Endothelial cell (in vitro differentiated cells): Measurements from ENCODE around the gene FSD1. TPM values are rescaled to one million over a fixed set of nuclear protein-coding genes. Genes with fewer than 3 reads are reported as not detected.
"Not testable (repeated sequence)": the region's sequence is repeated elsewhere in the genome, so short reads cannot be mapped to it uniquely, and the experiment has no call there.

Experiments used
- DNase-seq: peaks from one replicate; pipeline ENCODE4 v3.0.0; 2021; ENCODE audit warnings: low spot score
- H3K27ac Mint-ChIP-seq: one replicate; pipeline ENCODE4 v1.8.0; 2021; ENCODE audit warnings: mixed read lengths, inconsistent platforms; ENCODE audit not compliant: unreplicated experiment
- H3K27me3 Mint-ChIP-seq: one replicate; pipeline ENCODE4 v1.8.0; 2021; ENCODE audit warnings: mild to moderate bottlenecking, moderate library complexity, mixed read lengths, inconsistent platforms; ENCODE audit not compliant: unreplicated experiment
- H3K36me3 Mint-ChIP-seq: one replicate; pipeline ENCODE4 v1.8.0; 2021; ENCODE audit warnings: mild to moderate bottlenecking, low read depth, mixed read lengths, inconsistent platforms; ENCODE audit not compliant: unreplicated experiment
- H3K4me1 Mint-ChIP-seq: one replicate; pipeline ENCODE4 v1.8.0; 2021; ENCODE audit warnings: mild to moderate bottlenecking, mixed read lengths, inconsistent platforms; ENCODE audit not compliant: unreplicated experiment
- H3K4me3 Mint-ChIP-seq: one replicate; pipeline ENCODE4 v1.8.0; 2021; ENCODE audit warnings: mild to moderate bottlenecking, mixed read lengths, inconsistent platforms; ENCODE audit not compliant: unreplicated experiment
- H3K9me3 Mint-ChIP-seq: one replicate; pipeline ENCODE4 v1.8.0; 2021; ENCODE audit warnings: mixed read lengths, inconsistent platforms; ENCODE audit not compliant: unreplicated experiment
- CTCF ChIP-seq: fragments of 200-600 bp; sonication (generic); IDR thresholded peaks from one replicate; pipeline ENCODE4 v1.5.0; 2021; ENCODE audit warnings: antibody characterized with exemption; ENCODE audit not compliant: unreplicated experiment
- total RNA-seq: library from RNA; stranded (reverse); fragmentation: NEBNext Ultra II Directional; extraction: Animal tissue kit (Norgen Biotek cat#: 25700); gene quantifications from one replicate; pipeline ENCODE4 v1.2.1, GENCODE V29; 2021; ENCODE audit not compliant: unreplicated experiment

The FSD1 gene
- total RNA-seq, 1 donor from 2014 or later = 19.0 TPM

- Mint-ChIP-seq H3K4me3 (no peak overlapping the region), H3K27me3 (peaks cover 6% of the 10 kb centered on the region), H3K9me3 (no peaks in the 10 kb centered on the region), H3K36me3 (no peaks in the 10 kb centered on the region), H3K27ac (no peak overlapping the region), H3K4me1 (no peaks in the 10 kb centered on the region)
- DNase-seq = no peak
- no peak for TF ChIP-seq CTCF
These were observed 19.4 kb upstream of the FSD1 start for GRCh38 chr19:4284974-4285373.

- not testable (repeated sequence) for H3K27me3 Mint-ChIP-seq, DNase-seq, H3K9me3 Mint-ChIP-seq, H3K4me1 Mint-ChIP-seq, H3K27ac Mint-ChIP-seq, H3K4me3 Mint-ChIP-seq, H3K36me3 Mint-ChIP-seq
These were observed 18.3 kb upstream of the FSD1 start for GRCh38 chr19:4286141-4286540.

GRCh38 chr19:4288091-4288777 is 16.2 kb upstream of the FSD1 start:
- no peak for DNase-seq
- H3K27me3 Mint-ChIP-seq = peaks cover 2% of the 10 kb centered on the region
- H3K4me1 Mint-ChIP-seq = no peaks in the 10 kb centered on the region
- no peak overlapping the region for H3K4me3 Mint-ChIP-seq
- H3K9me3 Mint-ChIP-seq = no peaks in the 10 kb centered on the region
- TF ChIP-seq CTCF = no peak
- H3K27ac Mint-ChIP-seq = no peak overlapping the region
- H3K36me3 Mint-ChIP-seq = no peaks in the 10 kb centered on the region

- H3K27ac Mint-ChIP-seq = no peak overlapping the region
- TF ChIP-seq CTCF = no peak
These were observed 13.1 kb upstream of the FSD1 start for GRCh38 chr19:4291184-4291732.

GRCh38 chr19:4292515-4292914 is 11.9 kb upstream of the FSD1 start:
- H3K9me3 Mint-ChIP-seq = no peaks in the 10 kb centered on the region
- no peaks in the 10 kb centered on the region for H3K4me1 Mint-ChIP-seq
- no peak for DNase-seq
- TF ChIP-seq CTCF = no peak
- H3K27ac Mint-ChIP-seq = no peak overlapping the region
- no peaks in the 10 kb centered on the region for H3K36me3 Mint-ChIP-seq
- no peak overlapping the region for H3K4me3 Mint-ChIP-seq
- peaks cover 2% of the 10 kb centered on the region for H3K27me3 Mint-ChIP-seq

More at GRCh38 chr19:4291184-4291732, 13.1 kb upstream of the FSD1 start:
- H3K4me3 Mint-ChIP-seq = no peak overlapping the region
- DNase-seq = no peak
- no peaks in the 10 kb centered on the region for H3K9me3 Mint-ChIP-seq
- H3K36me3 Mint-ChIP-seq = no peaks in the 10 kb centered on the region
- H3K4me1 Mint-ChIP-seq = no peaks in the 10 kb centered on the region
- peaks cover 2% of the 10 kb centered on the region for H3K27me3 Mint-ChIP-seq
